TTC549 (cell line): ENCODE measurements around the gene BRIP1.
A peak's percentile ranks its signal among the peaks of the same experiment; 100 is the strongest.
"Not testable (repeated sequence)": the region's sequence is repeated elsewhere in the genome, so short reads cannot be mapped to it uniquely, and the experiment has no call there.

Experiments used
- FAIRE-seq: peaks from 2 replicates; lab custom pipeline; 2012; peaks lifted over from hg19 to GRCh38; lab: Jason Lieb, UNC

The BRIP1 gene

GRCh38 chr17:61863801-61864126 lies 436 bp upstream of the BRIP1 start:
- no peak for FAIRE-seq

- FAIRE-seq = no peak
These were observed 1.2 kb downstream of the BRIP1 start for GRCh38 chr17:61862105-61862574.

- not testable (repeated sequence) for FAIRE-seq
These were observed 2.9 kb downstream of the BRIP1 start for GRCh38 chr17:61860397-61860796.

GRCh38 chr17:61856035-61856434 lies 7.3 kb downstream of the BRIP1 start:
- FAIRE-seq = no peak

GRCh38 chr17:61852857-61853256 lies 10.5 kb downstream of the BRIP1 start:
- FAIRE-seq = no peak

GRCh38 chr17:61849674-61850073 lies 13.7 kb downstream of the BRIP1 start:
- FAIRE-seq = no peak

- FAIRE-seq = no peak
These were observed 14.4 kb downstream of the BRIP1 start for GRCh38 chr17:61848896-61849295.

GRCh38 chr17:61848247-61848646 lies 15.1 kb downstream of the BRIP1 start:
- no peak for FAIRE-seq

- no peak for FAIRE-seq
These were observed 15.7 kb downstream of the BRIP1 start for GRCh38 chr17:61847659-61848058.

- no peak for FAIRE-seq
These were observed 16.5 kb downstream of the BRIP1 start for GRCh38 chr17:61846761-61847375.

- no peak for FAIRE-seq
These were observed 17.2 kb downstream of the BRIP1 start for GRCh38 chr17:61846088-61846487.

- FAIRE-seq = no peak
These were observed 19.9 kb downstream of the BRIP1 start for GRCh38 chr17:61843435-61843834.

- FAIRE-seq = no peak
These were observed 20.4 kb downstream of the BRIP1 start for GRCh38 chr17:61842899-61843298.

GRCh38 chr17:61839300-61839786 lies 24.0 kb downstream of the BRIP1 start:
- peak; percentile 13 for FAIRE-seq

GRCh38 chr17:61837175-61838051 lies 25.9 kb downstream of the BRIP1 start:
- peak; percentile 78 for FAIRE-seq

GRCh38 chr17:61836266-61837174 lies 26.8 kb downstream of the BRIP1 start:
- no peak for FAIRE-seq

GRCh38 chr17:61835606-61836005 lies 27.7 kb downstream of the BRIP1 start:
- FAIRE-seq = no peak

- no peak for FAIRE-seq
These were observed 28.7 kb downstream of the BRIP1 start for GRCh38 chr17:61834610-61835009.

GRCh38 chr17:61833536-61834193 lies 29.7 kb downstream of the BRIP1 start:
- no peak for FAIRE-seq

GRCh38 chr17:61832463-61832862 lies 30.9 kb downstream of the BRIP1 start:
- no peak for FAIRE-seq

- no peak for FAIRE-seq
These were observed 32.2 kb downstream of the BRIP1 start for GRCh38 chr17:61831099-61831498.

- FAIRE-seq = no peak
These were observed 34.6 kb downstream of the BRIP1 start for GRCh38 chr17:61828694-61829093.
